Activated CD8-positive, alpha-beta T cell treated with anti-CD3 and anti-CD28 coated beads for 36 hours (primary cell): ENCODE data around the gene PYGM. TPM values are rescaled to one million over a fixed set of nuclear protein-coding genes. Genes with fewer than 3 reads are reported as not detected.

Experiments used
- ATAC-seq: fragments of 200-7000 bp; cut with Tn5 transposase; one replicate; pipeline ENCODE4 v1.10.0; 2021; ENCODE audit warnings: mild to moderate bottlenecking, moderate library complexity
- CTCF ChIA-PET: fragments of 350-600 bp; sonication (Branson Sonifier 250); formaldehyde crosslinking; loops from one replicate; lab custom pipeline; 2021; ENCODE audit warnings: antibody characterized with exemption; lab: Charles Lee
- POLR2A ChIA-PET: fragments of 350-600 bp; sonication (Branson Sonifier 250); formaldehyde crosslinking; loops from one replicate; lab custom pipeline; 2021; ENCODE audit warnings: antibody characterized with exemption; lab: Charles Lee
- DNase-seq: peaks from one replicate; pipeline ENCODE4 v3.0.0-alpha.2; 2020
- H3K27ac Mint-ChIP-seq: one replicate; pipeline ENCODE4 v1.8.0; 2021; ENCODE audit warnings: mild to moderate bottlenecking, mixed read lengths
- H3K27me3 Mint-ChIP-seq: one replicate; pipeline ENCODE4 v1.8.0; 2021; ENCODE audit warnings: mixed read lengths
- H3K36me3 Mint-ChIP-seq: one replicate; pipeline ENCODE4 v1.8.0; 2021; ENCODE audit warnings: low read depth, mixed read lengths
- H3K4me1 Mint-ChIP-seq: one replicate; pipeline ENCODE4 v1.8.0; 2021; ENCODE audit warnings: low read depth, mixed read lengths
- H3K4me3 Mint-ChIP-seq: one replicate; pipeline ENCODE4 v1.8.0; 2021; ENCODE audit warnings: mild to moderate bottlenecking, moderate library complexity, mixed read lengths
- H3K9me3 Mint-ChIP-seq: one replicate; pipeline ENCODE4 v1.8.0; 2021; ENCODE audit warnings: mixed read lengths
- intact Hi-C: fragments of 100-400 bp; cut with micrococcal nuclease; formaldehyde crosslinking; loops from one replicate; pipeline ENCODE4 v1.10.0; 2022
- total RNA-seq, 2 experiments: library from RNA; stranded (reverse); gene quantifications; one replicate each; pipeline ENCODE4 v1.2.3, GENCODE V29; 2021
- TF ChIP-seq, protein P1 (sequence below): fragments of 200-600 bp; IDR thresholded peaks from one replicate; pipeline ENCODE4 v1.8.0; 2022; ENCODE audit warnings: antibody characterized with exemption, mild to moderate bottlenecking

Gene PYGM
- total RNA-seq, 2 experiments from 2014 or later, result 1.2 to 3.3 TPM

- peaks cover 15% of the 10 kb centered on the region for H3K36me3 Mint-ChIP-seq
- no peaks in the 10 kb centered on the region for H3K9me3 Mint-ChIP-seq
- peak overlapping the region; percentile 83 for H3K27ac Mint-ChIP-seq
- ChIA-PET CTCF (interaction anchor here (3.1 to 4.5 kb wide), 2 partner anchors 12 to 15 kb away, joined by 10 to 17 read pairs; no protein-coding TSS in a partner anchor), POLR2A (interaction anchor here (1.8 to 2.3 kb wide), 3 partner anchors 16 to 26 kb away, joined by 5 to 8 read pairs (median 6); no protein-coding TSS in a partner anchor)
- H3K4me1 Mint-ChIP-seq, result peaks cover 33% of the 10 kb centered on the region
- H3K27me3 Mint-ChIP-seq, result no peaks in the 10 kb centered on the region
- intact Hi-C loops, result no loop called here
- ATAC-seq (no peak), DNase-seq (no peak)
- peak overlapping the region; percentile 37 for H3K4me3 Mint-ChIP-seq
- TF ChIP-seq, protein P1, sequence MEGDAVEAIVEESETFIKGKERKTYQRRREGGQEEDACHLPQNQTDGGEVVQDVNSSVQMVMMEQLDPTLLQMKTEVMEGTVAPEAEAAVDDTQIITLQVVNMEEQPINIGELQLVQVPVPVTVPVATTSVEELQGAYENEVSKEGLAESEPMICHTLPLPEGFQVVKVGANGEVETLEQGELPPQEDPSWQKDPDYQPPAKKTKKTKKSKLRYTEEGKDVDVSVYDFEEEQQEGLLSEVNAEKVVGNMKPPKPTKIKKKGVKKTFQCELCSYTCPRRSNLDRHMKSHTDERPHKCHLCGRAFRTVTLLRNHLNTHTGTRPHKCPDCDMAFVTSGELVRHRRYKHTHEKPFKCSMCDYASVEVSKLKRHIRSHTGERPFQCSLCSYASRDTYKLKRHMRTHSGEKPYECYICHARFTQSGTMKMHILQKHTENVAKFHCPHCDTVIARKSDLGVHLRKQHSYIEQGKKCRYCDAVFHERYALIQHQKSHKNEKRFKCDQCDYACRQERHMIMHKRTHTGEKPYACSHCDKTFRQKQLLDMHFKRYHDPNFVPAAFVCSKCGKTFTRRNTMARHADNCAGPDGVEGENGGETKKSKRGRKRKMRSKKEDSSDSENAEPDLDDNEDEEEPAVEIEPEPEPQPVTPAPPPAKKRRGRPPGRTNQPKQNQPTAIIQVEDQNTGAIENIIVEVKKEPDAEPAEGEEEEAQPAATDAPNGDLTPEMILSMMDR, result no peak
Measured at GRCh38 chr11:64800303-64801157, 40.8 kb upstream of the PYGM start.

DNA sequence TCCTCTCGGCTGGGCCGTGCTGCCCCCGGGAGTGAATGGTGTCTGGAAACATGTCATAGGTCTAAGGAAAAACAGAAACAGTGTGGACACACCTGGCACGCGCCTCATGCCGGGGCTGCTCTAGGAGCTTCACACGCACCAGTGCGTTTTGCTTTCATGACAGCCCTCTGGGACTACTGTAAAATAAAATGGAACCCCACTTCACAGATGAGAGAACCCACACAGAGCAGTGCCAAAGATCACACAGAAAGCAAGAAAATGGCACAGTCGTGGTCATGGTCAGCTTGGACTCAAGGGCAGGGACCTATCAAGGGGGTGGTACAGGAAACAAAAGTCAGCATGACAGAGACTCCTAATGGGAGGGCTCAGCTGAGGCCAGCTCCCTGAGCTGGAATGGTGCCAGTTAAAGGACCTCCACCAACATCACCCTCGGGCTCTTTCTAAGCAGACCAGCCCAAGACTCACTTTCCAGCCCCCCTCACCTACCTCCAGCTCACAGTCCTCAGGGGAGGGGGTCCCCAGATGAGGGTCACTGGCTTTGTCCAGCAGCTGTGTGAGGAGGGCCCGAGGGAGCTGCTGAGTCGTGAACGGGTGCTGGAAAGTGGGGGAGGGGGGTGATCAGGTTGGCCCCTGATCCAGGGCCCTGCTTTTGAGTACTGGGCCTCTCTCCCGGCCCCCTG lies 40.0 kb upstream of the PYGM start:
- intact Hi-C loops, result no loop called here
- ChIA-PET CTCF (interaction anchor here (0.8 to 4.5 kb wide), 4 partner anchors 9 to 14 kb away, joined by 3 to 17 read pairs (median 8); no protein-coding TSS in a partner anchor), POLR2A (interaction anchor here (0.7 to 2.3 kb wide), 3 partner anchors 15 to 54 kb away, joined by 3 to 8 read pairs (median 5); no protein-coding TSS in a partner anchor)
- DNase-seq (no peak), ATAC-seq (no peak)
- Mint-ChIP-seq H3K27ac (peak overlapping the region; percentile 18), H3K9me3 (no peaks in the 10 kb centered on the region), H3K36me3 (peaks cover 14% of the 10 kb centered on the region), H3K4me1 (peaks cover 36% of the 10 kb centered on the region), H3K27me3 (no peaks in the 10 kb centered on the region), H3K4me3 (no peak overlapping the region)
- TF ChIP-seq, protein P1, result no peak

DNA sequence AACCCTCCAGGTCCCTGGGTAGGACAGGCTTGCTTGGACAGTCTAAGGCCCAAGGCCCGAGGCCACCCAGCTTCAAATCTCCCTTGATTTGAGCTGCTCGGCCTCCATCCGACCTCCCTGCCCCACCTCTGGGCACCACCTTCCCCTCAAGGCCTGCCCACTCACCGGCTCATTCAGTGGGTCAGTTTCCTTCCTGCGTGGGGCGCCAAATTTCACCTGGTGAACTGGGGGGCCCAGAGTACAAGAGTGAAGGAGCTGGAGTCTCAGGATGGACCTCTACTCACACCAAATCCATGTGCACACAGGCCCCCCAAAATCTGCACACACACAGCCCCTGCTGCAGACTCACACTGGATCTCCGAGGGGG lies 39.5 kb upstream of the PYGM start:
- Mint-ChIP-seq H3K27me3 (no peaks in the 10 kb centered on the region), H3K9me3 (no peaks in the 10 kb centered on the region), H3K36me3 (peaks cover 14% of the 10 kb centered on the region), H3K27ac (no peak overlapping the region), H3K4me1 (peaks cover 39% of the 10 kb centered on the region), H3K4me3 (no peak overlapping the region)
- DNase-seq (no peak), ATAC-seq (no peak)
- ChIA-PET CTCF (interaction anchor here (0.8 to 3.1 kb wide), 4 partner anchors 9 to 20 kb away, joined by 3 to 10 read pairs (median 4); partner anchors contain the start of gene SF1), POLR2A (interaction anchor here (0.7 to 2.3 kb wide), 4 partner anchors 14 to 54 kb away, joined by 3 to 8 read pairs (median 4); no protein-coding TSS in a partner anchor)
- TF ChIP-seq, protein P1, result no peak
- intact Hi-C loops, result no loop called here

GRCh38 chr11:64796757-64797541 lies 37.2 kb upstream of the PYGM start:
- Mint-ChIP-seq H3K4me3 (no peak overlapping the region), H3K27me3 (no peaks in the 10 kb centered on the region), H3K4me1 (peaks cover 34% of the 10 kb centered on the region), H3K36me3 (peaks cover 14% of the 10 kb centered on the region), H3K27ac (no peak overlapping the region), H3K9me3 (no peaks in the 10 kb centered on the region)
- intact Hi-C loops, result no loop called here
- ChIA-PET CTCF (no interaction called here), POLR2A (interaction anchor here (1.0 to 1.4 kb wide), 2 partner anchors 8 to 217 kb away, joined by 3 read pairs; partner anchors contain the start of gene ARL2)
- no peak for ATAC-seq
- no peak for DNase-seq
- TF ChIP-seq, protein P1, result no peak
